GM19468 (cell line): ENCODE measurements around the gene TMEM271.
"Not testable (repeated sequence)": the region's sequence is repeated elsewhere in the genome, so short reads cannot be mapped to it uniquely, and the experiment has no call there.

Experiments used
- ATAC-seq: cut with Tn5 transposase; IDR thresholded peaks from one replicate; pipeline ENCODE4 v1.9.1; 2021; ENCODE audit warnings: mild to moderate bottlenecking, moderate library complexity, moderate number of reproducible peaks; ENCODE audit not compliant: unreplicated experiment; ENCODE audit errors: extremely low read depth

TMEM271 gene

GRCh38 chr4:610411-611261, 34.5 kb upstream of the TMEM271 start:
- no peak for ATAC-seq

GRCh38 chr4:609400-610050, 33.4 kb upstream of the TMEM271 start:
- ATAC-seq = no peak

- no peak for ATAC-seq
Measured at GRCh38 chr4:608236-608635, 32.1 kb upstream of the TMEM271 start.

GRCh38 chr4:605702-606425, 29.8 kb upstream of the TMEM271 start:
- ATAC-seq = no peak

GRCh38 chr4:604131-604530, 28.0 kb upstream of the TMEM271 start:
- ATAC-seq = no peak

GRCh38 chr4:602559-602942, 26.5 kb upstream of the TMEM271 start:
- no peak for ATAC-seq

GRCh38 chr4:601612-602558, 25.8 kb upstream of the TMEM271 start:
- ATAC-seq = no peak

GRCh38 chr4:600850-601515, 24.9 kb upstream of the TMEM271 start:
- no peak for ATAC-seq

GRCh38 chr4:600166-600565, 24.1 kb upstream of the TMEM271 start:
- no peak for ATAC-seq

GRCh38 chr4:598925-599324, 22.8 kb upstream of the TMEM271 start:
- no peak for ATAC-seq

GRCh38 chr4:592825-593520, 16.9 kb upstream of the TMEM271 start:
- ATAC-seq = no peak

GRCh38 chr4:592178-592577, 16.1 kb upstream of the TMEM271 start:
- ATAC-seq = not testable (repeated sequence)

- ATAC-seq = no peak
Measured at GRCh38 chr4:590313-590841, 14.3 kb upstream of the TMEM271 start.

GRCh38 chr4:589219-589963, 13.3 kb upstream of the TMEM271 start:
- no peak for ATAC-seq

GRCh38 chr4:588351-588849, 12.3 kb upstream of the TMEM271 start:
- ATAC-seq = no peak

GRCh38 chr4:587671-588350, 11.7 kb upstream of the TMEM271 start:
- ATAC-seq = no peak

- ATAC-seq = no peak
Measured at GRCh38 chr4:583820-584219, 7.7 kb upstream of the TMEM271 start.
